ENCODE measurements around the gene IBA57.

DNA sequence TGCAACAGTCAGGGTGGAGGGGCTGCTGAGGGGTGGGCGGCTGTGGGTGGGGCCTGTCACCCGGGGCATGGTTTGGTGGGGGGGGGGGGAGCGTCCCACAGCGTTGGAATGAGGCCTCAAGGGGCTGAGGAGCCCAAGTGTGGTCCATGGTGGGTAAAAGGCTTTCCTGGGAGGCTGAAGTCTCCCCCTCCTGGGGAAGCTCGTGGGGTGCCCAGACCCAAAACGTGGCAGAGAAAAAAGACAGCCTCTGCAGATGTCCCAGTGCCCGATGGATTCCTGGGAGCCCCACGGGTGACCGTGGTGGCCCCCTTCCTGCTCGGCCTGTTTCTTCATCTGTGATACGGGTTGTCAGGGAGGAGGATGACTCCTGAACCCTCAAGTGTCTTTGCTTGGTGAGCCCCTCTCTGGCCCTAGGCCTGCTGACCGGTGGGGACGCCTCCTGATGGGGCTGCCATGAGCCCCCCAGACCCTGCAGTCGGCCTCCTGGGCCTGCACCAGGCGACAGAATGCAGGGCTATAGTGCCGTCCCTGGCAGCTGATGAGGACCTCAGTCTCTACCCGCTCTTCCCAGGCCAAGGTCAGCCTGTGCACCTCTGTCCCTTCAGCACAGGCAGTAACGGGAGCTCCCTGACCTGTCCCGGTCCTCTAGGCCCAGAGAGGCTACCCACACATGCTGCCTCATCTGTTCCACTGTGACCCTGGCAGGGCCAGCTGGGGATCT, 43.4 kb downstream of the IBA57 start:
- TF ChIP-seq, protein P1, sequence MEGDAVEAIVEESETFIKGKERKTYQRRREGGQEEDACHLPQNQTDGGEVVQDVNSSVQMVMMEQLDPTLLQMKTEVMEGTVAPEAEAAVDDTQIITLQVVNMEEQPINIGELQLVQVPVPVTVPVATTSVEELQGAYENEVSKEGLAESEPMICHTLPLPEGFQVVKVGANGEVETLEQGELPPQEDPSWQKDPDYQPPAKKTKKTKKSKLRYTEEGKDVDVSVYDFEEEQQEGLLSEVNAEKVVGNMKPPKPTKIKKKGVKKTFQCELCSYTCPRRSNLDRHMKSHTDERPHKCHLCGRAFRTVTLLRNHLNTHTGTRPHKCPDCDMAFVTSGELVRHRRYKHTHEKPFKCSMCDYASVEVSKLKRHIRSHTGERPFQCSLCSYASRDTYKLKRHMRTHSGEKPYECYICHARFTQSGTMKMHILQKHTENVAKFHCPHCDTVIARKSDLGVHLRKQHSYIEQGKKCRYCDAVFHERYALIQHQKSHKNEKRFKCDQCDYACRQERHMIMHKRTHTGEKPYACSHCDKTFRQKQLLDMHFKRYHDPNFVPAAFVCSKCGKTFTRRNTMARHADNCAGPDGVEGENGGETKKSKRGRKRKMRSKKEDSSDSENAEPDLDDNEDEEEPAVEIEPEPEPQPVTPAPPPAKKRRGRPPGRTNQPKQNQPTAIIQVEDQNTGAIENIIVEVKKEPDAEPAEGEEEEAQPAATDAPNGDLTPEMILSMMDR (IDR thresholded peaks at IDR 0.05; ENCODE audit: poor library complexity), result no peak
- no peak for TF ChIP-seq EZH2phosphoT487 (IDR thresholded peaks at IDR 0.05; ENCODE audit: low read depth, severe bottlenecking, unreplicated experiment)
